GM08714 (cell line): Measurements from ENCODE around the gene B4GALT4.
A peak's percentile ranks its signal among the peaks of the same experiment; 100 is the strongest.
"Not testable (repeated sequence)": the region's sequence is repeated elsewhere in the genome, so short reads cannot be mapped to it uniquely, and the experiment has no call there.

Source experiments
- H3K4me3 ChIP-seq: fragments of 200-500 bp; sonication (Bioruptor generic); 2 replicates; pipeline ENCODE4 v1.5.1; 2014; ENCODE audit warnings: mild to moderate bottlenecking, low read length, inconsistent platforms
- ZNF274 ChIP-seq: IDR thresholded peaks from 2 replicates; pipeline ENCODE4 v1.6.1; 2012; ENCODE audit warnings: mild to moderate bottlenecking, low read depth, low read length

The B4GALT4 gene

DNA sequence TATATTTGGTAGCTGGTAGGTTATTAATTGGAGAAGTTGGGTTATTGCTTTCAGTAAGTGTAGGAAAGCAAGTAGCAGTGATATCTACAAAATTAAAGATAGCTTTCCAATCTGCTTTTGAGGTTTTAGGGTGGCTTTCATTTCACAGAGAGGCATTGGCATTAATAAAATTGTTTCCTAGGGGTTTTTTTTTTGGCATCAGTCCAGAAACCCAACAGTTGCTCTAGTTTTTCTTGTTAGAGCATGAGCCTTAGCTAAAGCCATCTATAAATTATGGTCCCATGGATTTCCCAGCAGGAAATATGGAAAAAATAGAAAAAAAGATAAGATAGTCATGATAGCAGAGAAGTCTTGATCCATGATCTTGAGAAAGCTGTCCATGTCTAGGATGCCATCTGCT, 3.0 kb upstream of the B4GALT4 start:
- TF ChIP-seq ZNF274: no peak
- H3K4me3 ChIP-seq: no peak overlapping the region

- not testable (repeated sequence) for H3K4me3 ChIP-seq
These were observed 2.4 kb upstream of the B4GALT4 start for GRCh38 chr3:119243058-119243529.

DNA sequence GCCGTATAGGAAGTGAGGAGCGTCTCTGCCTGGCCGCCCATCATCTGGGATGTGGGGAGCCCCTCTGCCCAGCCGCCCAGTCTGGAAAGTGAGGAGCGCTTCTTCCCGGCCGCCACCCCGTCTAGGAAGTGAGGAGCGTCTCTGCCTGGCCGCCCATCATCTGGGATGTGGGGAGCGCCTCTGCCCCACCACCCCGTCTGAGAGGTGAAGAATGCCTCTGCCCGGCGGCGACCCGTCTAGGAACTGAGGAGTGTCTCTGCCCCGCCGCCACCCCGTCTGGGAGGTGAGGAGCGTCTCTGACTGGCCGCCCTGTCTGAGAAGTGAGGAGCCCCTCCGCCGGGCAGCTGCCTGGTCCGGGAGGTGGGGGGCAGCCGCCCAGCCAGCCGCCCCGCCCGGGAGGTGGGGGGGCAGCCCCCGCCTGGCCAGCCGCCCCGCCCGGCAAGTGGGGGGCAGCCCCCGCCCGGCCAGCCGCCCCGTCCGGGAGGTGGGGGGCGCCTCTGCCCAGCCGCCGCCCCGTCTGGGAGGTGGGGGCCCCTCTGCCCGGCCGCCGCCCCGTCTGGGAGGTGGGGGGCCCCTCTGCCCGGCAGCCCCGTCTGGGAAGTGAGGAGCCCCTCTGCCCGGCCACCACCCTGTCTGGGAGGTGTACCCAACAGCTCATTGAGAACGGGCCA, 1.8 kb upstream of the B4GALT4 start:
- H3K4me3 ChIP-seq: not testable (repeated sequence)

DNA sequence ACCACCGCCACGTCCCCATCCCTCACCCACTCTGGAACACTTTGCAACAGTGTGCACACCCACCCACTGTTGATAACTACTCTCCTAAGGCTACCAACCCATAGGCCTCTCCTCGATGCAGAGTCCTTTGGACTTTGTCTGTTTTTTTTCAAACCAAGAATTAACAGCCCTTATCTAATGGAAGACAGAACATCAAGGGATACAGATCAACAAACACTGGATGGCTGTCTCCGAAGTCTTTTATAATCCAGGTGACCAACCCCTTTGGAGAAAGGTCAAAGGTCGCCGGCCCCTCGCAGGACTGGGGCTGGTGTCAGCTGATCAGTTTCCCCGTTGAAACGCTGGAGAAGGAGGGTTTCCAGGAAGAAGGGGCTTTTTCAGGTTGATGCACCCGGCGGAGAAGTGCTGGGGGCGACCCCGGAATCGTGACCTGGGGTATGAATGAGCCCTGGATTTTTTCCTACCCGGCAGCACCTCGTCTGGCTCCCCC, 532 bp downstream of the B4GALT4 start:
- no peak for TF ChIP-seq ZNF274
- peak overlapping the region; percentile 95 for H3K4me3 ChIP-seq

DNA sequence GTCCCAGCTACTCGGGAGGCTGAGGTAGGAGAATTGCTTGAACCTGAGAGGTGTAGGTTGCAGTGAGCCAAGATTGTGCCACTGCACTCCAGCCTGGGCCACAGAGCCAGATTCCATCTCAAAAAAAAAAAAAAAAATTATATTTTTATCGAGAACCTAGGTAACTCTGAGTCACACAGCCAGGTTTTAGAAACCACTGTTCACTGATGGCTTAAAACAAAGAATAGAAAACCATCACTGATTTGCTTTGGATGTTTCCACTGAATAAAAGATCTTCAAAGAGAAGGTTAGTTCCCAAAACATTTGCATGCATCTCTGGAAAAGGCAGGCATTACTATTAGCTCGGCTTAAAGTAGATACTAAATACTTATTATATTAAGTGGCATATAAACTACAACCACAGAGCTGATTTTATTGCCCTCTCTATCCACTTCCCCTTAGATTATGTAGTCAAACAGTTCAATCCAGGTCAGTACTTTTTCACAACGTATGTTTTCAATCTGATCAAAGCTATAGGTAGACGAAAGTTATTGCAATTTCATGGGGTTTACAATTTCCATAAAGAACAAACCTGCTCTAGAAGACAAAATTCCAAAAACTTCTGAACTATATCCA, 1.4 kb downstream of the B4GALT4 start:
- no peak for TF ChIP-seq ZNF274
- H3K4me3 ChIP-seq: peak overlapping the region; percentile 95

DNA sequence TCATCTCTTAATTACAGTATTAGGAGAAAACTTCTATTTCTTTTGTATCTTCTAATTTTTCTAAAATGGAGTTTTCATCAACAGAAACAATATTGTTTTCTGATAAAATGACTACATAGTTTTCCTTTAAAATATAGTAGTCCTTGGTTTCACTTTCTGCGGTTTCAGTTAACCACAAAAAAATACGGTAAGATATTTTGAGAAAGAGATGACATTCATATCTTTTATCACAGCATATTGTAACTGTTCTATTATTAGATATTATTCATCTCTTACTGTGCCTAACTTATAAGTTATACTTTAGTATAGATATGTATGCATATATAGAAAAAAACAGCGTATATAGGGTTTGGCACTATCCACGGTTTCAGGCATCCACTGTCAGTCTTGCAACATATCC, 2.3 kb downstream of the B4GALT4 start:
- no peak for TF ChIP-seq ZNF274
- H3K4me3 ChIP-seq: no peak overlapping the region

DNA sequence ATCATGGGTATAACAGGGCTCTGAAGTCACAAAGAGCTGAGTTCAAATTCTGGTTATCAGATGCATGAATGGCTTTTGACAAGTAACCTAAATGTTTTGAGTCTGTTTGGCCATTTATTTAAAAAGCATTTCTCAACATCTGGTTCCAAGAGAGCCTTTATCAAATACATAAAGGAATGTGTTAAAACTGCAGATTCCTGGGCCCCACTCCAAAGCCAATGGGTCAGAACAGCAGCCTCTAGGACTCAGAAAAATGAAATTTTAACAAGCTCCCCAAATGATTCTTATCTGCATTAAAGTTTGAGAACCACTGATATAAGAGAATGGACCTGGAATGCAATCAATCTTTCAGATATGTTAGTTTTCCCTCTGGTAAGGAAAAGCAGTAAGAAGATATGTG, 3.4 kb downstream of the B4GALT4 start:
- TF ChIP-seq ZNF274: no peak
- H3K4me3 ChIP-seq: no peak overlapping the region

DNA sequence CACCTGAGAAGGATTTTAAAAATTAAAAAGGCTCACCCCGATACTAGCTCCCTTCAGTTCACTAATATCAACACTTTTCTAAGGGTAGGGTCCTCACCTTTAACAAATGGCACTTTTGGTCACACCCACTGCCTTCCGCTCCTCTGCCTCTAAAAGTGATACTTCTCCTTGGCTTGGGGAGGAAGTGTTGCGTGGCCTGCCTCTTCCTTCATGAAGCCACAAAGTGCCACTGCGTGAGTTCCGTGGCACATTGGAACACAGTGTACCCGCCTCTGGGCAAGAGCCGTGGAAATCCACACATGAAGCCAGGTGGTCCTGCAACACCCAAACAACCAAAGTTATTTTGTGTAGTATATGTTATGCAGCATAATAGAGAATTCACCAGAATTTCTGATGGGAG, 3.9 kb downstream of the B4GALT4 start:
- no peak overlapping the region for H3K4me3 ChIP-seq
- no peak for TF ChIP-seq ZNF274

DNA sequence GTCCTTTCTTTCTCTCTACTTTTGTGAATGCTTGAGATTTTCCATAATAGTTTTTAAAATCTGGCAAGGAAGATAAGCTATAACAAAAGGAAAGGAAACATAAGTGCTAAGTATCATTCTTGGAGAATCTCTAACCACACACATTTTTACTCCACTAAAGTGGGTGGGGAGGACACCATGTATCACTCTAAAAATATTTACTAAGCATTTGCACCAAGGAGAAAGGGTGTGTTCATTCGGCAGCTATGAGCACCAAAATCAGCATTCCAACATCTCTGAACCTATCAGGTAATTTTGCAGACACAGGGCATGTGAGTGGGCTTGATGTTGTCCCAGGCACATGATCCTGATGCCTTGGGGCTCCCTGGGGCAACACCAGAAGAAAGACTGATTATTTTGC, 5.5 kb downstream of the B4GALT4 start:
- TF ChIP-seq ZNF274: no peak
- no peak overlapping the region for H3K4me3 ChIP-seq

DNA sequence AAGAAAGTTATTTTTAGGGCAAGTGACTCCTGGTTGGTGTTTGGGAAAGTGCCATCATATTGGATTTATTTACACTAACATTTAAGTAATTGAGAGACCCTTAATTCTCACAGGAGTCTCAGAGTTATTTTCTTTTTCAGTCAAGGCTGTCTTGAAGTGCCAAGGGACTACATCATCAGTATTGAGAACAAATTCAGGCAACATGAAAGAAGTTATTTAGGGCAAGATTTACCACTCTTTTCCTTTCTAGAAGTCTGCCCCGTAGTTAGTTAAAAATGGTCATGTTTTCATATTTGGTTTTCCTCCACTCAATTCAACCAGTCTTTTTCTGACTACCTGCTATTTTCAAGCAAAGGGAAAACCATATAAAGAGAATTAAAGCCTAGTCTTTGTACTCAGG, 6.1 kb downstream of the B4GALT4 start:
- TF ChIP-seq ZNF274: no peak

GRCh38 chr3:119230745-119231144, 9.9 kb downstream of the B4GALT4 start:
- no peak for TF ChIP-seq ZNF274
- no peak overlapping the region for H3K4me3 ChIP-seq

More for the DNA sequence above, 6.1 kb downstream of the B4GALT4 start:
- no peak overlapping the region for H3K4me3 ChIP-seq

DNA sequence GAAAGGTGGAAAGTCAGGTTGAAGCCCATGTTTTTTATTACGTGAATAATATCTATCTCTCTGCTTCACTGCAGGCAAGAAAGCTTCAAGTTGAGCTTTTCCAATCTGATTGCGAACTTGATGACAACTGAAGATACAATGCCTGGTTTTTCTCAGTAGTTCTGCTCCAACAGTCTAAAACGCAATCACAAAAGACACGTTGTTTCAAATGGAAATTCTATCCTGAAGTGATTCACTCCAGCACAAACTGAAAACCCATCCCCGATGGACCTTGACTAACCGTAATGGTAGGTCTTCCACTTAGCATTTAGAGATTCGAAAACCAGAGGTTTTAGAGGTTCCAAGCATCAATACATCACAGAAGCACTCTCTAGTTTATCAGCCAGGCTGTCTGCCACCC, 10.6 kb downstream of the B4GALT4 start:
- TF ChIP-seq ZNF274: no peak
- H3K4me3 ChIP-seq: no peak overlapping the region

GRCh38 chr3:119229190-119229589, 11.5 kb downstream of the B4GALT4 start:
- TF ChIP-seq ZNF274: no peak
- H3K4me3 ChIP-seq: no peak overlapping the region

DNA sequence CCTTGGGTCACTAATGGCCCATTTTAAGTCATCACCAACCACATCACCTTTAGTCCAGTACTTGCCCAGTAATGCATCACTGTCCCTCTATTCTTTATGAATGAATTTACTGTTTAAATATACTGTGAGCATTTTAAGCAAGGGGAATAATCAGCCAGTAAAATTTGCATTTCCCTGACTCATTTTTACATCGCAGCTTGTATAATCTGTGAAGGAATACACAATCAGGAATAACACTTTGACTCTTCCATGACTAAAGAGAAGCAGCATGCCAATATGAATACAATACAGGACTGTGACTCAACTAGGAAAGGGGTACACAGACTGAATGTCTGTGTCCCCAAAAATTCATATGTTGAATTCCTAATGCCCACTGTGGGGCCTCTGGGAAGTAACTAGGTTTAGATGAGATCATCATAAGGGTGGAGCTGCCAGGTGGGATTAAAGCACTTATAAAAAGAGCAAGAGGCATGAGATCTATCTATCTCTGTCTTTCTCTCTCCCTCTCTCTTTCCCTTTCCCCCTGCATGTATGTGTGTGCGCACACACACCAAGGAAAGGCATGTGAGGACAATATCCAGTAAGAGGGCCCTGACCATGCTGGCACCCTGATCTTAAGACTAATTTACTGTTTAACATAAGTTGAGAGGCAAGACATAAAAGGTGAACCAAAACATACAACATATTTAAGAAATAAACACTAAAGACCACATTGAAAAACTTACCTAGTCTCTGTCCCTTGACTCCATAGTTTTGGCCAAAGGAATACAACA, 12.1 kb downstream of the B4GALT4 start:
- H3K4me3 ChIP-seq: no peak overlapping the region
- TF ChIP-seq ZNF274: no peak
